ENCODE results near the gene JMJD1C. TPM values are rescaled to one million over a fixed set of nuclear protein-coding genes. Genes with fewer than 3 reads are reported as not detected.
"Not testable (repeated sequence)": the region's sequence is repeated elsewhere in the genome, so short reads cannot be mapped to it uniquely, and the experiment has no call there.

Gene JMJD1C
- total RNA-seq, 1 donor from 2014 or later: 68.7 TPM

DNA sequence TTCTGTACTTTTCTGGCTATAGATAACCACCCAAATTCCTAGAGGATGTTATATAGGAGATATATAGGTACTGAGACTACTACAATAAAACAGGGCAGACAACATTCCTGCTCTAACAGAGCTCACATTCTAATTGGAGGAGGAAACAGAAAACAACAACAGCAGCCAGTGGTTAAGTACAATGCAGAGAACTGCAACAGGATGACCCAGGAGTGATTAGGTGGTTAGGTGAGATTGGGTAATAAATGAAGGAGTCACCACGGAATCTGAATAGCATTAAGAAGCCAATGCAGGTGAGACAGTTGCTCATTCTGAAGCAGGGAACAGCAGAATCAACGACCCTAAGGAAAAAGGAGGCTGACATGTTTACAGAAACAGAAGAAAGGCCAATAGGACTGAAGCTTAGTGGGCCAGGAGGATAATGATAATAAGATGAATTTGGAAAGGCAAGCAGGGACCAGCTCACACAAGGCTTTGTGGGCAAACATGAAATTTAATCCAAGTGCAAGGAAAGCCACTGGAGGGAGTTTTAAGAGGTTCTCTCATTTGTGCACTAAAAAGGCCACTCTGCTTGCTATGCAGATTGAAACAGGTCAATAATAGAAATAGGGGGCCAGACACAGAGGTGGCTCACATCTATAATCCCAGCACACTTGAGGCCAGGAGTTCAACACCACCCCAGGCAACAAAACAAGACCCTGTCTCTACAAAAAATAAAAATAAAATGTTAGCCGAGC lies 38.5 kb upstream of the JMJD1C start:
- Mint-ChIP-seq H3K4me3 (no peak overlapping the region), H3K4me1 (peaks cover 38% of the 10 kb centered on the region), H3K27ac (ENCODE audit: unreplicated experiment) (no peak overlapping the region), H3K9me3 (peaks cover 2% of the 10 kb centered on the region), H3K27me3 (ENCODE audit: low read depth) (no peaks in the 10 kb centered on the region), H3K36me3 (ENCODE audit: low read depth) (peaks cover 9% of the 10 kb centered on the region)
- TF ChIP-seq, protein P1, sequence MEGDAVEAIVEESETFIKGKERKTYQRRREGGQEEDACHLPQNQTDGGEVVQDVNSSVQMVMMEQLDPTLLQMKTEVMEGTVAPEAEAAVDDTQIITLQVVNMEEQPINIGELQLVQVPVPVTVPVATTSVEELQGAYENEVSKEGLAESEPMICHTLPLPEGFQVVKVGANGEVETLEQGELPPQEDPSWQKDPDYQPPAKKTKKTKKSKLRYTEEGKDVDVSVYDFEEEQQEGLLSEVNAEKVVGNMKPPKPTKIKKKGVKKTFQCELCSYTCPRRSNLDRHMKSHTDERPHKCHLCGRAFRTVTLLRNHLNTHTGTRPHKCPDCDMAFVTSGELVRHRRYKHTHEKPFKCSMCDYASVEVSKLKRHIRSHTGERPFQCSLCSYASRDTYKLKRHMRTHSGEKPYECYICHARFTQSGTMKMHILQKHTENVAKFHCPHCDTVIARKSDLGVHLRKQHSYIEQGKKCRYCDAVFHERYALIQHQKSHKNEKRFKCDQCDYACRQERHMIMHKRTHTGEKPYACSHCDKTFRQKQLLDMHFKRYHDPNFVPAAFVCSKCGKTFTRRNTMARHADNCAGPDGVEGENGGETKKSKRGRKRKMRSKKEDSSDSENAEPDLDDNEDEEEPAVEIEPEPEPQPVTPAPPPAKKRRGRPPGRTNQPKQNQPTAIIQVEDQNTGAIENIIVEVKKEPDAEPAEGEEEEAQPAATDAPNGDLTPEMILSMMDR (conservative IDR thresholded peaks at IDR 0.05): no peak
- DNase-seq (ENCODE audit: low read depth, low spot score): no peak

DNA sequence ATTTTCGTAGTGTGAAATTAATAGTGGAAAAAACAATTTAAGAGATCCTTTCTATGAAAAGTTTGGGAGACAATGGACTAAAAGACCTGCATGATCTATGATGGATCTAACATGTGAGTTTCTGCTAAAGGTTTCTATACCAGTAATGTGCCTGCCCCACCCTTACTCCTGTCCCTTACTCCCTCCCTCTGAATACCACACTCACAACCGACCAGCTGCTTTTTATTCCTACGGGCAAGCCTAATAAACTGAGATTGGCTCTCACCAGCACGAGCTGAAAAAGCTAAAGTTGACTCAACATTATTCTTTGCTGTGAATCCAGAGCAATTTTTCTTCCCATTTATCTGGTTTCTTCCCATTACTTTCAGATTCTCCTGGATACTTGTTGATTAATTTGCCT lies 37.6 kb upstream of the JMJD1C start:
- Mint-ChIP-seq H3K36me3 (ENCODE audit: low read depth) (peaks cover 10% of the 10 kb centered on the region), H3K4me1 (peaks cover 44% of the 10 kb centered on the region), H3K27ac (ENCODE audit: unreplicated experiment) (no peak overlapping the region), H3K9me3 (no peaks in the 10 kb centered on the region), H3K27me3 (ENCODE audit: low read depth) (no peaks in the 10 kb centered on the region), H3K4me3 (no peak overlapping the region)
- no peak for DNase-seq (ENCODE audit: low read depth, low spot score)
- TF ChIP-seq, protein P1 (conservative IDR thresholded peaks at IDR 0.05): no peak

DNA sequence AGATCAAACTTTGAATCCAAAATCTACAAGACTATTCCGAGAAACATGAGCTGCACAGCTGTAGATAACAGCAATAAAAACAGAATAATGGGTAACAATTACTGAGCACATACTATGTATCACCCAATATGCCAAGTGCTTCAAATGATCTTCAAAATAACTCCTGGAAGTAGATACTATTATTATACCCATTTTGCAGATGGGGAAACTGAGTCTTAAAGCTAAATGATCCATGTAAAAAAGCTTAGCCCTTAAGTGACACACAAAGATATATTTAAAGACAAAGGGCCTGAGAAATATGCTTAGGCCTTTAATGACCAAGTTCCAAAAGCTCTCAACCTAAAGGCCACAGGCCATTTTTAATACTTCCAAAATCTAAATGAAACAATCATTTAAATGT lies 37.1 kb upstream of the JMJD1C start:
- Mint-ChIP-seq H3K27ac (ENCODE audit: unreplicated experiment) (no peak overlapping the region), H3K36me3 (ENCODE audit: low read depth) (peaks cover 7% of the 10 kb centered on the region), H3K27me3 (ENCODE audit: low read depth) (no peaks in the 10 kb centered on the region), H3K4me1 (peaks cover 44% of the 10 kb centered on the region), H3K9me3 (no peaks in the 10 kb centered on the region), H3K4me3 (no peak overlapping the region)
- DNase-seq (ENCODE audit: low read depth, low spot score): no peak
- TF ChIP-seq, protein P1 (conservative IDR thresholded peaks at IDR 0.05): no peak

DNA sequence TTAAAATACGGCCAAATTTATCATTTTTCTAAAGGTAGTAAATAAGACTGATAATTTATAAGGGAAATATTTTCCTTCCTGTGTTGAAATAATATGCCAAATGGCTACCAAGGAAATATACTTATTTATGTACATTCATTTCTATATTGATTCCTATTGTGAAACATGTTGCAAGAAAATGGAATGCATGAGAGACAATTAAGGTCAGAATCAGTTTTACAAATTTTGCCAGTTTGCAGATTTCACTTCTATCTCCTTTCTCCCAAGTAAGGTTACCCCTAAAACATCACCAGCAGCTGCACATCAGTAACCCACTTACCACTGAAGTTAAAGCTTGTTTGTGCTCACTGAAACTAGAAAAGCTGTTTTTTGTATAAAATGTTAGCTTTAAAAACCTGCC lies 36.2 kb upstream of the JMJD1C start:
- no peak overlapping the region for H3K27ac Mint-ChIP-seq (ENCODE audit: unreplicated experiment)
- H3K4me3 Mint-ChIP-seq: no peak overlapping the region
- DNase-seq (ENCODE audit: low read depth, low spot score): no peak
- peaks cover 7% of the 10 kb centered on the region for H3K36me3 Mint-ChIP-seq (ENCODE audit: low read depth)
- peaks cover 43% of the 10 kb centered on the region for H3K4me1 Mint-ChIP-seq
- H3K9me3 Mint-ChIP-seq: no peaks in the 10 kb centered on the region
- TF ChIP-seq, protein P1 (conservative IDR thresholded peaks at IDR 0.05): no peak
- no peaks in the 10 kb centered on the region for H3K27me3 Mint-ChIP-seq (ENCODE audit: low read depth)

DNA sequence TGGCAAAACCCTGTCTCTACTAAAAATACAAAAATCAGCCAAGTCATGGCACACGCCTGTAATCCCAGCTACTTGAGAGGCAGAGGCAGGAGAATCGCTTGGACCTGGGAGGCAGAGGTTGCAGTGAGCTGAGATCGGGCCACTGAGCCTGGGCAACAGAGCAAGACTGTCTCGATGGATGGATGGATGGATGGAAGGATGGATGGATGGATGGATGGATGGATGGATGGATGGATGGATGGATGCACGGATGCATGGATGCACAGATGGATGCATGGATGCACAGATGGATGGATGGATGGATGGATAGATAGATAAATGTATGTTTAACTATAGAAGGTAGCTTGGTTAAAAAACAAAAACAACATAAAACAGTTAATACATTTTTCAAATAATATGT lies 34.8 kb upstream of the JMJD1C start:
- not testable (repeated sequence) for DNase-seq (ENCODE audit: low read depth, low spot score); H3K9me3 Mint-ChIP-seq; H3K27me3 Mint-ChIP-seq (ENCODE audit: low read depth); H3K4me3 Mint-ChIP-seq; H3K27ac Mint-ChIP-seq (ENCODE audit: unreplicated experiment)
- H3K4me1 Mint-ChIP-seq: peaks cover 35% of the 10 kb centered on the region
- H3K36me3 Mint-ChIP-seq (ENCODE audit: low read depth): peaks cover 15% of the 10 kb centered on the region

DNA sequence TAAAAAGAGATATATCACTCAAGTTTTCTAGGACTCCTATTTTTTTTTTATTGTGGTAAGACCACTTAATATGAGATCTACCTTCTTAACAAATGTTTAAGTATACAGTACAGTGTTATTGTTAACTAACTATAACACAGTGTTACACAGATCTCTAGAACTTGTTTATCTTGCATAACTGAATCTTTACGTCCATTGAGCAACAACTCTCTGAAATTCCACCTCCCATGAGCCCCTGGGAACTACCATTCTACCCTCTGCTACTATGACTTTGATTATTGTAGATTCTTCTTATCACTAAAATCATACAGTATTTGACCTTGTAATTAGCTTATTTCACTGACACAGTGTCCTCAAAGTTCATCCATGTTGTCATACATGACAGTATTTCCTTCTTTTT lies 32.9 kb upstream of the JMJD1C start:
- TF ChIP-seq, protein P1 (conservative IDR thresholded peaks at IDR 0.05): no peak
- Mint-ChIP-seq H3K36me3 (ENCODE audit: low read depth) (peaks cover 18% of the 10 kb centered on the region), H3K9me3 (peaks cover 3% of the 10 kb centered on the region)

More for the DNA sequence above, 32.9 kb upstream of the JMJD1C start:
- no peaks in the 10 kb centered on the region for H3K27me3 Mint-ChIP-seq (ENCODE audit: low read depth)
- no peak overlapping the region for H3K4me3 Mint-ChIP-seq
- no peak for DNase-seq (ENCODE audit: low read depth, low spot score)
- H3K4me1 Mint-ChIP-seq: peaks cover 29% of the 10 kb centered on the region
- no peak overlapping the region for H3K27ac Mint-ChIP-seq (ENCODE audit: unreplicated experiment)

Data from neural crest cell (in vitro differentiated cells).